Neutrophil (primary cell): ENCODE results near the gene SEMA4C.

ENCODE experiments used
- H3K27ac ChIP-seq: fragments of 200-600 bp; sonication (generic); 2 replicates; pipeline ENCODE4 v1.5.1; 2016; ENCODE audit warnings: mild to moderate bottlenecking, moderate library complexity
- H3K27me3 ChIP-seq: fragments of 200-600 bp; sonication (generic); 2 replicates; pipeline ENCODE4 v1.6.0; 2016; ENCODE audit warnings: mild to moderate bottlenecking
- H3K36me3 ChIP-seq: fragments of 200-600 bp; sonication (generic); 2 replicates; pipeline ENCODE4 v1.5.1; 2017
- H3K4me1 ChIP-seq, 2 experiments: fragments of 200-600 bp in 1 of 2; sonication (generic) in 1 of 2; 1 replicate in 1 of 2; 2 replicates in 1 of 2; pipeline versions ENCODE4 v1.5.1 to v1.6.1; 2013 to 2016; ENCODE audit warnings: low read depth in 1 of 2, low read length in 1 of 2, mild to moderate bottlenecking in 1 of 2, moderate library complexity in 1 of 2; ENCODE audit not compliant: control insufficient read depth in 1 of 2, insufficient read depth in 1 of 2
- H3K4me3 ChIP-seq, 2 experiments: fragments of 200-600 bp in 1 of 2; sonication (generic) in 1 of 2; 1 replicate in 1 of 2; 2 replicates in 1 of 2; pipeline ENCODE4 v1.5.1; 2013 to 2016; ENCODE audit warnings: low read depth in 1 of 2, low read length in 1 of 2, mild to moderate bottlenecking in 1 of 2, moderate library complexity in 1 of 2
- H3K9me3 ChIP-seq: fragments of 200-600 bp; sonication (generic); 2 replicates; pipeline ENCODE4 v1.5.1; 2016
- CTCF ChIP-seq: fragments of 200-600 bp; sonication (generic); IDR thresholded peaks from 2 replicates; pipeline ENCODE4 v1.5.1; 2016; ENCODE audit warnings: antibody characterized with exemption

Gene SEMA4C

GRCh38 chr2:96916156-96916630 lies 46.3 kb upstream of the SEMA4C start:
- Histone ChIP-seq H3K27ac (no peak overlapping the region), H3K9me3 (no peaks in the 10 kb centered on the region), H3K4me3 (no peak overlapping the region), H3K27me3 (peaks cover 27% of the 10 kb centered on the region), H3K36me3 (no peaks in the 10 kb centered on the region), H3K4me1 (no peaks in the 10 kb centered on the region)
- no peak for TF ChIP-seq CTCF

- Histone ChIP-seq H3K9me3 (no peaks in the 10 kb centered on the region), H3K27ac (no peak overlapping the region), H3K27me3 (peaks cover 27% of the 10 kb centered on the region), H3K4me1 (no peaks in the 10 kb centered on the region), H3K36me3 (no peaks in the 10 kb centered on the region), H3K4me3 (no peak overlapping the region)
- TF ChIP-seq CTCF: no peak
Measured at GRCh38 chr2:96914332-96914731, 44.5 kb upstream of the SEMA4C start.

- H3K4me1 ChIP-seq: no peaks in the 10 kb centered on the region
- H3K27me3 ChIP-seq: peaks cover 27% of the 10 kb centered on the region
- H3K4me3 ChIP-seq: no peak overlapping the region
- TF ChIP-seq CTCF: no peak
- no peak overlapping the region for H3K27ac ChIP-seq
- no peaks in the 10 kb centered on the region for H3K9me3 ChIP-seq
- no peaks in the 10 kb centered on the region for H3K36me3 ChIP-seq
Measured at GRCh38 chr2:96913398-96914202, 43.7 kb upstream of the SEMA4C start.

GRCh38 chr2:96913117-96913397 lies 43.2 kb upstream of the SEMA4C start:
- H3K9me3 ChIP-seq: no peaks in the 10 kb centered on the region
- H3K36me3 ChIP-seq: no peaks in the 10 kb centered on the region
- TF ChIP-seq CTCF: no peak
- peaks cover 27% of the 10 kb centered on the region for H3K27me3 ChIP-seq
- no peak overlapping the region for H3K27ac ChIP-seq
- no peaks in the 10 kb centered on the region for H3K4me1 ChIP-seq
- no peak overlapping the region for H3K4me3 ChIP-seq

GRCh38 chr2:96912346-96913116 lies 42.7 kb upstream of the SEMA4C start:
- Histone ChIP-seq H3K36me3 (no peaks in the 10 kb centered on the region), H3K27me3 (peaks cover 27% of the 10 kb centered on the region), H3K27ac (no peak overlapping the region), H3K4me1 (no peaks in the 10 kb centered on the region), H3K9me3 (no peaks in the 10 kb centered on the region), H3K4me3 (no peak overlapping the region)
- TF ChIP-seq CTCF: no peak
